Measurements from ENCODE around the gene CCNDBP1. TPM values are rescaled to one million over a fixed set of nuclear protein-coding genes. Genes with fewer than 3 reads are reported as not detected.

CCNDBP1 gene
- total RNA-seq, 1 experiment from 2014 or later, result 34.1 TPM

- H2BK20ac ChIP-seq (ENCODE audit: low read depth, low read length, poor library complexity, severe bottlenecking), result no peak overlapping the region
Measured at GRCh38 chr15:43246261-43246774, 61.1 kb downstream of the CCNDBP1 start.

More at GRCh38 chr15:43246261-43246774, 61.1 kb downstream of the CCNDBP1 start:
- no peaks in the 10 kb centered on the region for H3K9me3 Mint-ChIP-seq
- TF ChIP-seq CTCF (conservative IDR thresholded peaks at IDR 0.05), result no peak
- Histone ChIP-seq H3K23ac (ENCODE audit: insufficient read length, low read depth, low read length) (no peak overlapping the region), H2BK5ac (ENCODE audit: insufficient read length, low read length) (no peak overlapping the region), H4K8ac (replicated peaks; ENCODE audit: insufficient read length, low read depth, low read length) (no peak overlapping the region), H3K9me3 (ENCODE audit: control insufficient read depth, low read depth, low read length) (no peaks in the 10 kb centered on the region), H3K4me1 (ENCODE audit: insufficient read depth, low read length) (no peaks in the 10 kb centered on the region), H3K79me2 (ENCODE audit: insufficient read depth, low read length) (no peaks in the 10 kb centered on the region), H3K27ac (ENCODE audit: insufficient read length, low read depth, low read length) (no peak overlapping the region), H2BK120ac (ENCODE audit: low read depth, low read length, poor library complexity, severe bottlenecking) (no peak overlapping the region), H3K79me1 (ENCODE audit: insufficient read depth, low read depth, low read length, poor library complexity, severe bottlenecking) (no peaks in the 10 kb centered on the region), H4K91ac (ENCODE audit: insufficient read length, low read depth, low read length) (no peak overlapping the region), H4K20me1 (ENCODE audit: control insufficient read depth, insufficient read depth, insufficient read length) (no peaks in the 10 kb centered on the region), H3K14ac (ENCODE audit: insufficient read depth, low read length) (no peak overlapping the region), H3T11ph (ENCODE audit: low read length) (no peak overlapping the region), H4K5ac (ENCODE audit: insufficient read length, low read depth, low read length) (no peak overlapping the region), H2AK5ac (ENCODE audit: insufficient read length, low read length) (no peak overlapping the region), H2AFZ (ENCODE audit: low read length) (no peak overlapping the region), H3K56ac (ENCODE audit: insufficient read length, low read depth, low read length) (no peak overlapping the region), H3K4me2 (ENCODE audit: insufficient read depth, insufficient read length, low read length) (no peak overlapping the region), H3K18ac (ENCODE audit: insufficient read length, low read depth, low read length) (no peak overlapping the region), H3K23me2 (ENCODE audit: insufficient read length, low read depth, low read length, poor library complexity, severe bottlenecking) (no peaks in the 10 kb centered on the region), H2BK12ac (ENCODE audit: insufficient read length, low read depth, low read length) (no peak overlapping the region), H3K27me3 (ENCODE audit: insufficient read depth, low read length) (no peaks in the 10 kb centered on the region), H3K4ac (ENCODE audit: low read depth, low read length) (no peak overlapping the region), H3K9ac (ENCODE audit: extremely low read depth, insufficient read length, low read length) (no peak overlapping the region), H2BK15ac (ENCODE audit: low read depth, low read length) (no peak overlapping the region)
- no peak overlapping the region for H3K4me3 Mint-ChIP-seq
- no peaks in the 10 kb centered on the region for H3K4me1 Mint-ChIP-seq
- H3K27me3 Mint-ChIP-seq (ENCODE audit: low read depth), result peaks cover 6% of the 10 kb centered on the region
- DNase-seq, result no peak
- no peak overlapping the region for H3K27ac Mint-ChIP-seq
- no peaks in the 10 kb centered on the region for H3K36me3 Mint-ChIP-seq (ENCODE audit: insufficient read depth in 1 of 3, low read depth in 3 of 3)
- no CpG with 5 or more reads among the region's 6 CpGs for WGBS (ENCODE audit: extremely low coverage, insufficient read length, low lambda C conversion rate)

Other genes with a start within 250 kb of the CCNDBP1 start
- 22.2 and 23.0 TPM in 2 replicates for gene UBR1, start 79.4 kb upstream of the CCNDBP1 start, total RNA-seq (2021)
- 6.2 and 7.2 TPM in 2 replicates for gene TMEM62, start 51.8 kb upstream of the CCNDBP1 start, total RNA-seq (2021)
- gene EPB42, start 35.6 kb downstream of the CCNDBP1 start, total RNA-seq (2021), result not detected in 2 replicates
- gene TGM5, start 81.5 kb downstream of the CCNDBP1 start, total RNA-seq (2021), result not detected in 2 replicates
- not detected in 2 replicates for gene TGM7, start 116.9 kb downstream of the CCNDBP1 start, total RNA-seq (2021)
- 16.5 and 17.3 TPM in 2 replicates for gene LCMT2, start 145.2 kb downstream of the CCNDBP1 start, total RNA-seq (2021)
- 46.7 and 52.5 TPM in 2 replicates for gene ZSCAN29, start 185.6 kb downstream of the CCNDBP1 start, total RNA-seq (2021)
- gene TUBGCP4, start 185.7 kb downstream of the CCNDBP1 start, total RNA-seq (2021), result 23.5 and 24.6 TPM in 2 replicates